Femur (tissue), 1 donor: ENCODE results near the gene PURB.
"Not testable (repeated sequence)": the region's sequence is repeated elsewhere in the genome, so short reads cannot be mapped to it uniquely, and the experiment has no call there.

Experiments
- DNase-seq: peaks from one replicate; pipeline ENCODE4 v3.0.0-alpha.2; 2017

Gene PURB

GRCh38 chr7:44891372-44891771 is 6.0 kb upstream of the PURB start:
- DNase-seq = no peak

GRCh38 chr7:44889086-44889781 is 3.9 kb upstream of the PURB start:
- DNase-seq = peak; percentile 32

- no peak for DNase-seq
Observed at GRCh38 chr7:44887293-44887692, 2.0 kb upstream of the PURB start.

GRCh38 chr7:44884621-44885393 is 523 bp downstream of the PURB start:
- peak; percentile 83 for DNase-seq

GRCh38 chr7:44883961-44884620 is 1.2 kb downstream of the PURB start:
- DNase-seq = no peak

- DNase-seq = no peak
Observed at GRCh38 chr7:44882899-44883298, 2.4 kb downstream of the PURB start.

GRCh38 chr7:44881610-44882009 is 3.7 kb downstream of the PURB start:
- DNase-seq = no peak

- DNase-seq = no peak
Observed at GRCh38 chr7:44881066-44881600, 4.2 kb downstream of the PURB start.

- no peak for DNase-seq
Observed at GRCh38 chr7:44880317-44881018, 4.9 kb downstream of the PURB start.

GRCh38 chr7:44876393-44876792 is 8.9 kb downstream of the PURB start:
- no peak for DNase-seq

- DNase-seq = no peak
Observed at GRCh38 chr7:44875241-44875640, 10.1 kb downstream of the PURB start.

GRCh38 chr7:44872787-44873186 is 12.5 kb downstream of the PURB start:
- DNase-seq = no peak

- DNase-seq = not testable (repeated sequence)
Observed at GRCh38 chr7:44871918-44872317, 13.4 kb downstream of the PURB start.

GRCh38 chr7:44870780-44871179 is 14.6 kb downstream of the PURB start:
- not testable (repeated sequence) for DNase-seq

GRCh38 chr7:44870336-44870735 is 15.0 kb downstream of the PURB start:
- not testable (repeated sequence) for DNase-seq

GRCh38 chr7:44867073-44867995 is 18.0 kb downstream of the PURB start:
- DNase-seq = peak; percentile 47

GRCh38 chr7:44861949-44862348 is 23.4 kb downstream of the PURB start:
- not testable (repeated sequence) for DNase-seq

- DNase-seq = no peak
Observed at GRCh38 chr7:44858161-44858560, 27.2 kb downstream of the PURB start.

GRCh38 chr7:44854644-44855364 is 30.5 kb downstream of the PURB start:
- no peak for DNase-seq

- DNase-seq = no peak
Observed at GRCh38 chr7:44853391-44853790, 31.9 kb downstream of the PURB start.

GRCh38 chr7:44852590-44852989 is 32.7 kb downstream of the PURB start:
- DNase-seq = no peak
